HepG2 (cell line): ENCODE measurements around the gene ZNF584. TPM values are rescaled to one million over a fixed set of nuclear protein-coding genes. Genes with fewer than 3 reads are reported as not detected.
A peak's percentile ranks its signal among the peaks of the same experiment; 100 is the strongest.

Experiments
- CENPBD1 ChIP-seq: sonication (generic); formaldehyde crosslinking; IDR thresholded peaks from 2 replicates; pipeline ENCODE4 v1.8.0; 2022; ENCODE audit warnings: missing genetic modification reagents, low read depth, mild to moderate bottlenecking, borderline replicate concordance
- EED ChIP-seq: sonication (generic); formaldehyde crosslinking; IDR thresholded peaks from 2 replicates; pipeline ENCODE4 v1.5.0; 2020; ENCODE audit warnings: mild to moderate bottlenecking, missing genetic modification reagents
- ETV5 ChIP-seq: IDR thresholded peaks from 2 replicates; pipeline ENCODE4 v1.6.1; 2018; ENCODE audit warnings: missing biosample characterization, missing genetic modification reagents, inconsistent platforms, borderline replicate concordance
- GABPB1 ChIP-seq: IDR thresholded peaks from 2 replicates; pipeline ENCODE4 v1.6.1; 2016; ENCODE audit warnings: mild to moderate bottlenecking, missing genetic modification reagents, moderate library complexity, missing compliant biosample characterization
- HES4 ChIP-seq: sonication (generic); formaldehyde crosslinking; IDR thresholded peaks from 2 replicates; pipeline ENCODE4 v1.9.0; 2021; ENCODE audit warnings: mild to moderate bottlenecking, missing genetic modification reagents, borderline replicate concordance
- NBN ChIP-seq: fragments of 450-650 bp; conservative IDR thresholded peaks from 2 replicates; pipeline ENCODE4 v1.6.1; 2017
- NFATC3 ChIP-seq: sonication (generic); formaldehyde crosslinking; IDR thresholded peaks from 2 replicates; pipeline ENCODE4 v1.5.1; 2020; ENCODE audit warnings: mild to moderate bottlenecking, missing genetic modification reagents
- PITX1 ChIP-seq: sonication (generic); formaldehyde crosslinking; IDR thresholded peaks from 2 replicates; pipeline ENCODE4 v1.5.1; 2020; ENCODE audit warnings: mild to moderate bottlenecking, missing genetic modification reagents
- PLSCR1 ChIP-seq: sonication (generic); formaldehyde crosslinking; IDR thresholded peaks from 2 replicates; pipeline ENCODE4 v1.5.0; 2020; ENCODE audit warnings: missing genetic modification reagents, mild to moderate bottlenecking, borderline replicate concordance
- RBM39 ChIP-seq: fragments of 200-400 bp; formaldehyde crosslinking; IDR thresholded peaks from one replicate; pipeline ENCODE4 v1.6.1; 2018; ENCODE audit warnings: antibody characterized with exemption, mild to moderate bottlenecking, low read depth, low read length; ENCODE audit not compliant: poor library complexity, severe bottlenecking
- SALL2 ChIP-seq: sonication (generic); formaldehyde crosslinking; IDR thresholded peaks from 2 replicates; pipeline ENCODE4 v1.8.1; 2023; ENCODE audit warnings: mild to moderate bottlenecking, missing genetic modification reagents, inconsistent platforms
- SIX4 ChIP-seq: sonication (generic); formaldehyde crosslinking; IDR thresholded peaks from 2 replicates; pipeline ENCODE4 v1.4.0; 2020; ENCODE audit warnings: missing genetic modification reagents
- SOX13 ChIP-seq, 3 experiments: fragments of 450-650 bp in 1 of 3; sonication (generic) in 1 of 3; formaldehyde crosslinking in 1 of 3; IDR thresholded peaks in 2 of 3; conservative IDR thresholded peaks in 1 of 3; 2 replicates each; pipeline versions ENCODE4 v1.5.0 to v1.6.1; 2016 to 2020; ENCODE audit warnings: antibody characterized with exemption in 1 of 3, mild to moderate bottlenecking in 1 of 3, missing compliant biosample characterization in 1 of 3, missing genetic modification reagents in 1 of 3, moderate library complexity in 1 of 3
- STAT6 ChIP-seq: sonication (generic); formaldehyde crosslinking; IDR thresholded peaks from 2 replicates; pipeline ENCODE4 v1.4.0; 2020; ENCODE audit warnings: missing genetic modification reagents, mild to moderate bottlenecking, borderline replicate concordance
- ZBTB8A ChIP-seq: sonication (generic); formaldehyde crosslinking; IDR thresholded peaks from 2 replicates; pipeline ENCODE4 v1.4.0; 2020; ENCODE audit warnings: mild to moderate bottlenecking, low read depth, missing genetic modification reagents, borderline replicate concordance
- ZFP1 ChIP-seq: IDR thresholded peaks from 2 replicates; pipeline ENCODE4 v1.6.1; 2016
- ZFP41 ChIP-seq: sonication (generic); formaldehyde crosslinking; IDR thresholded peaks from 2 replicates; pipeline ENCODE4 v1.4.0; 2020; ENCODE audit warnings: mild to moderate bottlenecking, missing genetic modification reagents, borderline replicate concordance
- ZFP82 ChIP-seq: sonication (generic); formaldehyde crosslinking; IDR thresholded peaks from 2 replicates; pipeline ENCODE4 v1.5.1; 2020; ENCODE audit warnings: mild to moderate bottlenecking, missing genetic modification reagents, borderline replicate concordance
- ZNF263 ChIP-seq: sonication (generic); formaldehyde crosslinking; IDR thresholded peaks from 2 replicates; pipeline ENCODE4 v1.4.0; 2020; ENCODE audit warnings: missing genetic modification reagents
- ZNF512 ChIP-seq: sonication (generic); formaldehyde crosslinking; IDR thresholded peaks from 2 replicates; pipeline ENCODE4 v1.4.0; 2020; ENCODE audit warnings: mild to moderate bottlenecking, missing genetic modification reagents
- ZNF549 ChIP-seq: sonication (generic); formaldehyde crosslinking; IDR thresholded peaks from 2 replicates; pipeline ENCODE4 v1.5.0; 2020; ENCODE audit warnings: missing genetic modification reagents
- ZNF746 ChIP-seq: sonication (generic); formaldehyde crosslinking; IDR thresholded peaks from 2 replicates; pipeline ENCODE4 v1.8.0; 2022; ENCODE audit warnings: mild to moderate bottlenecking, missing genetic modification reagents
- ZNF777 ChIP-seq: sonication (generic); formaldehyde crosslinking; IDR thresholded peaks from 2 replicates; pipeline ENCODE4 v1.4.0; 2020; ENCODE audit warnings: missing genetic modification reagents
- ZNF781 ChIP-seq: sonication (generic); formaldehyde crosslinking; IDR thresholded peaks from 2 replicates; pipeline ENCODE4 v1.5.1; 2020; ENCODE audit warnings: borderline replicate concordance, mild to moderate bottlenecking, missing genetic modification reagents; ENCODE audit errors: not compliant biosample characterization
- ZNF792 ChIP-seq: IDR thresholded peaks from 2 replicates; pipeline ENCODE4 v1.6.1; 2016
- polyA plus RNA-seq, 8 experiments: library from polyadenylated mRNA; depleted of rRNA in 3 of 8; stranded (reverse) in 7 of 8; unstranded in 1 of 8; fragments of >200 nt; fragmentation: Illumina TruSeq in 4 of 8; extraction: Trizol in 4 of 8; gene quantifications; 2 replicates each; pipeline versions ENCODE4 v1.2.1 to v1.2.3, GENCODE V29; 2011 to 2016; ENCODE audit warnings: low read depth in 4 of 8, missing spikeins in 1 of 8, mixed read lengths in 1 of 8; ENCODE audit not compliant: insufficient read depth in 1 of 8
- total RNA-seq, 5 experiments: library from RNA; depleted of rRNA; stranded (reverse); fragments of >200 nt; fragmentation: Illumina TruSeq; extraction: Trizol; gene quantifications; 2 replicates each; pipeline ENCODE4 v1.2.3, GENCODE V29; 2016; ENCODE audit warnings: low read depth in 1 of 5

Gene ZNF584
- total and polyA plus RNA-seq, 2 of the 13 experiments (the other 11 are each of a cell fraction or from before 2014, with no cell fraction given): 2.4 to 7.0 TPM

- TF ChIP-seq CENPBD1: no peak
- peak; percentile 64; the same call in 1 of the 2 replicates for TF ChIP-seq ZFP82 (CRISPR knock-in tag)
- peak; percentile 88 for TF ChIP-seq ETV5 (CRISPR knock-in tag)
- TF ChIP-seq ZNF781 (CRISPR knock-in tag): peak; percentile 66
- no peak for TF ChIP-seq HES4
- TF ChIP-seq SOX13 (IDR thresholded peaks at IDR 0.05): no peak
- peak in 1 of 2 experiments; percentile 3; a peak in 1 of 4 replicates for TF ChIP-seq SOX13 (CRISPR knock-in tag; conservative IDR thresholded peaks at IDR 0.05 in 1 of 2, IDR thresholded peaks at IDR 0.05 in 1 of 2)
- no peak for TF ChIP-seq STAT6 (CRISPR knock-in tag)
- no peak for TF ChIP-seq ZBTB8A (CRISPR knock-in tag)
- peak; percentile 45; the same call in 1 of the 2 replicates for TF ChIP-seq ZNF549
- no peak for TF ChIP-seq EED
- no peak for TF ChIP-seq ZNF746 (CRISPR knock-in tag)
- TF ChIP-seq NFATC3 (CRISPR knock-in tag): no peak
- TF ChIP-seq ZFP1 (CRISPR knock-in tag): peak; percentile 57; the same call in 1 of the 2 replicates
- TF ChIP-seq ZNF792 (CRISPR knock-in tag): 0 out of 2 replicates have a peak, but pooled peaks have one; percentile 11
- TF ChIP-seq PITX1 (CRISPR knock-in tag): no peak
- TF ChIP-seq ZNF512 (CRISPR knock-in tag): no peak
- no peak for TF ChIP-seq ZFP41
- TF ChIP-seq ZNF777 (CRISPR knock-in tag): peak; percentile 71; the same call in 1 of the 2 replicates
- no peak; the same call in 1 of the 2 replicates for TF ChIP-seq ZNF263 (CRISPR knock-in tag)
- TF ChIP-seq PLSCR1 (CRISPR knock-in tag): no peak
- peak; percentile 97 for TF ChIP-seq GABPB1 (CRISPR knock-in tag)
- TF ChIP-seq RBM39: peak; percentile 85
- no peak for TF ChIP-seq NBN
- 0 out of 2 replicates have a peak, but pooled peaks have one; percentile 9 for TF ChIP-seq SIX4
- TF ChIP-seq SALL2 (CRISPR knock-in tag): 0 out of 2 replicates have a peak, but pooled peaks have one; percentile 33
These were observed 46.0 kb upstream of the ZNF584 start, which contains the start of gene ZNF497 (continued) for GRCh38 chr19:58362272-58362994.
